NCI-H2227 (cell line): ENCODE results near the gene MXRA7.
"Not testable (repeated sequence)": the region's sequence is repeated elsewhere in the genome, so short reads cannot be mapped to it uniquely, and the experiment has no call there.

Experiments used
- DNase-seq: peaks from one replicate; lab custom pipeline; 2025; ENCODE audit not compliant: unreplicated experiment; lab: John Stamatoyannopoulos, UW

The MXRA7 gene

DNA sequence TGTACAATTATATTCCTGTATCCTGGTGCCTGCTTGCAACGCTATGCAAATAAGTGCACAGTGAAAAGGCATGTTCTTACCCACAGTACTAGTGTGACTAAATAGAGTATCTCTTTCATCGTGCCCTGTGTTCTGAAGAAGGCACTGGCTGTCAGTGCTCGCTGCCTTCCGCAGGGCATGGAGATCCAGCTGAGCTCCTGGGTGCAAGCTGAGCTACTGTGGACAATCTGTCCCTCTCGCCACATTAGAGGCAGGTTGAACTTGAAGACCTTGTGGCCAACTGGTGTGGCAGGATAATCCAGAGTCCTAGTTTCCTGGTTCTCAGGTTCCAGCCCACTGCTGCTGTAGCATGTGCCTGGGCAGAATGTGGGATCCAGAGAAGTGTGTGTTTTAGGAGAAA is 65.3 kb downstream of the MXRA7 start:
- DNase-seq, result no peak

DNA sequence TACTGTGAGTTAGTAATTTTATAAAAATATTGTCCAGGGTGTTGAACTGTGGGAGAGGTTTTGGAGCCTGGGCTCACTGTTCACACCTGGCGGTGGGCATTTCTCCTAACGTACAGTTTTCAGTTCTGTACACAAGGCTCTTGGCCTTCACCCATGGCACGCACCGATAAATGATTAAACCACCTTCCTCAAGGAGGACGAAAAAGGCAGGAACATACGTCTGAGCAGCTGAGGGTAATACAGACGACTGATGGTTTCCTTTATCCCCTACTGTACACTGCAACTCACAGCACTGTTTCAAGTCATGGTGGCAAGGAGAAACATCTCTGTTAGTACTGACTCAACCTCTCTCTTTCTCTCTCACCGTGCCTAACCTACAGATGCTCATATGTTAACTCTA is 65.8 kb downstream of the MXRA7 start:
- no peak for DNase-seq

DNA sequence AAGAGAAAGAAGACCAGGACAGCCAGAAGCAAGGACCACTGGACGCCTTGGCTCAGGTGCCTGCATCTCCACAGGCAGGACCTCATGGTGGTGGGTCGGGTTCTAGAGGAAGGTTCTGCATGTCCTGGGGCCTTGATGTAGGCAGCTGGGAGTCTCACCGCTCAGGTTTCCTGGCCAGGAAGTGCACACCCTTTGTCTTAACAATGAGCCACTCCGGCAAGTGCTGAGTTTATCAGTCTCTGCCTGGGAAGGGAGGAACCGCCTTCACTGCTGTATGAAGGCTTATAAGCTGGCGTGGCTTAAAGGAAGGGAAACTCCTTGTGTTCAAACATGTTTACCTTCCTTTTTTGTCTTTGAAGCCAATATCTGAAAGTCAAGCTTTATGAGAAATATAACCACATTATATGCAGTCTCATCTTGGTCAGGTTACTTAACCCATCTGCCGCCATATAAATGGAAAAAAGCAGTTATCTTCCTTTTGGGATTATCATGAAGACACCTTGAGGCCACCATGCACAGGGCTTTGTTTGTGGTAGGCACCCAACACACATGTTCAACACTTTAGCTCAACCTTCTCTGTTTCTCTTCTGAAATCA is 67.1 kb downstream of the MXRA7 start, which contains the start of gene ST6GALNAC1:
Gene ST6GALNAC1 (minus strand): TSS at position 205 of the 596 bp plus-strand sequence. CDS start 119 bp downstream, at position 86.
- DNase-seq, result no peak

DNA sequence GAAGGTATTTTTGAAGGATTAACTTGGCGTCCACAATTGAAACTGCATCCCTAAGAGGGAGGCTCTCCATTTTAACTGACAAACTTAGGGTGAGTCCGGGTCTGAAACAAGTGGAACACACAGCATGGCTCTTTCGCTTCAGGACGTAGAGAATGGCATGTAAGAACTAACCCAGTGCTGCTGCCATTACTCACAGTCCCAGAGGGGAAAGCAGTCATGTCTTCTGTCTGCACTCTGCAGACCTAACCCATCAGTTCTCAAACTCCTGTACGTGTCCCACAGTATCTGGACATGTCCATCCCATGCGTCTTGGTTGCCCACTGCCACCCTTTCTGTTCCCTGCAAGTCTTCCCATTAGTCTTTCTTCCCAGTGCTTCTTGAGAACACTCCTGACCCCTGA is 67.8 kb downstream of the MXRA7 start:
- no peak for DNase-seq

GRCh38 chr17:76642032-76642561 is 68.7 kb downstream of the MXRA7 start:
- DNase-seq, result no peak

DNA sequence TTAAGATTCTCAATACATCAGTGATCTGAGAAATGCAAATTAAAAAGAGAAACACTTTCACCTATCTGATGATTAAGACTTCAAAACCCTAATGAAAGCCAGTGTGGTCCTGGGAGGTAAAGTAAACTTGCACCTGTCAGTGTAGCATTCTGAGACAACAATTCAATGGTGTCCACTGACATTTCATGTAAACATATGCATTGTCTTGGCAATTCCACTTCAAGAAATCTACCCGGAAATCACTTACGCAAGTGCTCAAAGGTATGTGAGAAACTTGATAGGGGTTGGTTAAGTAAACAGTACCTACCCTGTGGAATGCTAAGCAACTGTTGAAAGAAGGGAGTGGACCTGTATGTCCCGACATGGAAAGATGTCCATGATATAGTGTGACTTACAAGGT is 69.3 kb downstream of the MXRA7 start:
- no peak for DNase-seq

GRCh38 chr17:76640550-76641380 is 70.0 kb downstream of the MXRA7 start:
- no peak for DNase-seq

GRCh38 chr17:76638263-76638662 is 72.5 kb downstream of the MXRA7 start:
- DNase-seq, result no peak

- DNase-seq, result not testable (repeated sequence)
These were observed 74.1 kb downstream of the MXRA7 start for GRCh38 chr17:76636486-76637206.

- no peak for DNase-seq
These were observed 75.0 kb downstream of the MXRA7 start for GRCh38 chr17:76635659-76636360.

DNA sequence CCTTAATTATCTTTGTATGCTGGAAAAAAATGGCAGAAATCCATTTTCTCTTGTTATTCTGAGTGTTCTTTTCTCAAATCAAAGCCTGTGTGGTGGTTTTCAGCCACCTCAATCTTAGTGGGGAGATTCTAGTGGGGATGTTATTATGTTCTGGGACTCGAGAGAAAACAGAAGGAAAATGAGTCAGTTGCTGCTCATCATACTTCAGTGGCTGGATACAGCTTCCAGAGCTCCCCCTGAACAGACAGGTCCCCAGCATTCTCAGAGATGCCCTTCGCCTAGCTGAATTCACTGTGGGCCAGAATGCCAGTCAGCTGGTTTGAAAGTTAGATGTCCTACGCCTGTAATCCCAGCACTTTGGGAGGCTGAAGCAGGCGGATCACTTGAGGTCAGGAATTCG is 75.7 kb downstream of the MXRA7 start:
- no peak for DNase-seq

DNA sequence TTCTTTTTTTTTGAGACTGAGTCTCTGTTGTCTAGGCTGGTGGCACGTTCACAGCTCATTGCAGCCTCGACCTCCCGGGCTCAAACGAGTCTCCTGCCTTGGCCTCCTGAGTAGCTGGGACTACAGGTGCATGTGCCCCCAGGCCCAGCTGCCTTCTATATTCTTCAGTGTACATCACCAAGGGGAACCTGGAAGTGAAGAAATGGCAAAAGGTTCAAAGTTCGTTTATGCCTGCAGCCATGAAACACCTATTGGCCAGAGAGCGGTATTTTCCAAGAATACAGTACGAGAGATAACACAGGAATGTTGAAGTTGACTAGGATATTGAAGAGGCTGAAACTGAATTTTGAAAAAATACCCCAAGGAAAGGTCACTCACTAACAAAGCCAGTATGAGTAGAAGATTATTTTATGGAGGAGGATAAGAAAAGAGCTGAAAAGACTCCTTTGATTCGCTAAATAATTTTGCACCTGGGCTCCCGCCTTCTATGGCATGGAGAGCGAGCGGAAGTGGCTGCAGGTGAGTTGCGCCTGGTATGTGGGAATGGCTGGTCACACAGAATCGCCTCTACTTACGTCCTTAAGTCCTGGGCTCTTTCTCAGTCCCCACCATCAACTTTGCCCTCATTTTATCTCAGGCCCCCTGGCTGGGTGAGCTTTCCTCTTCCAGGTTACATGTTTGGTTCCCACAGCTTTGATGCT is 77.0 kb downstream of the MXRA7 start:
- no peak for DNase-seq

- no peak for DNase-seq
These were observed 78.8 kb downstream of the MXRA7 start for GRCh38 chr17:76631821-76632565.

GRCh38 chr17:76630151-76630550 is 80.6 kb downstream of the MXRA7 start:
- DNase-seq, result no peak
